GM04504 (cell line): ENCODE data around the gene KIRREL1.

ENCODE experiments used
- DNase-seq: peaks from one replicate; pipeline ENCODE4 v3.0.0-alpha.2; 2012; ENCODE audit warnings: low read depth

Gene KIRREL1

GRCh38 chr1:158035976-158036583 lies 42.6 kb downstream of the KIRREL1 start:
- DNase-seq, result no peak

GRCh38 chr1:158037008-158037865 lies 43.8 kb downstream of the KIRREL1 start:
- DNase-seq, result no peak

GRCh38 chr1:158037866-158038359 lies 44.5 kb downstream of the KIRREL1 start:
- DNase-seq, result peak; percentile 47

- no peak for DNase-seq
Measured at GRCh38 chr1:158038793-158039192, 45.3 kb downstream of the KIRREL1 start.

- no peak for DNase-seq
Measured at GRCh38 chr1:158039380-158039779, 45.9 kb downstream of the KIRREL1 start.

GRCh38 chr1:158040323-158040722 lies 46.9 kb downstream of the KIRREL1 start:
- no peak for DNase-seq

- DNase-seq, result no peak
Measured at GRCh38 chr1:158043232-158043631, 49.8 kb downstream of the KIRREL1 start.

GRCh38 chr1:158045639-158046038 lies 52.2 kb downstream of the KIRREL1 start:
- peak; percentile 48 for DNase-seq

GRCh38 chr1:158046715-158047510 lies 53.5 kb downstream of the KIRREL1 start:
- no peak for DNase-seq

- DNase-seq, result no peak
Measured at GRCh38 chr1:158048371-158049067, 55.1 kb downstream of the KIRREL1 start.

GRCh38 chr1:158049853-158050252 lies 56.4 kb downstream of the KIRREL1 start:
- DNase-seq, result no peak

GRCh38 chr1:158053276-158053675 lies 59.8 kb downstream of the KIRREL1 start:
- DNase-seq, result no peak

- no peak for DNase-seq
Measured at GRCh38 chr1:158054721-158055120, 61.3 kb downstream of the KIRREL1 start.

- DNase-seq, result no peak
Measured at GRCh38 chr1:158055854-158056253, 62.4 kb downstream of the KIRREL1 start.

- DNase-seq, result no peak
Measured at GRCh38 chr1:158056498-158056897, 63.1 kb downstream of the KIRREL1 start.

- DNase-seq, result no peak
Measured at GRCh38 chr1:158058237-158058985, 65.0 kb downstream of the KIRREL1 start.

- DNase-seq, result no peak
Measured at GRCh38 chr1:158059984-158060383, 66.5 kb downstream of the KIRREL1 start.

GRCh38 chr1:158062174-158062573 lies 68.7 kb downstream of the KIRREL1 start:
- no peak for DNase-seq

- peak; percentile 51 for DNase-seq
Measured at GRCh38 chr1:158067662-158068061, 74.2 kb downstream of the KIRREL1 start.

- DNase-seq, result no peak
Measured at GRCh38 chr1:158068918-158069317, 75.5 kb downstream of the KIRREL1 start.

GRCh38 chr1:158071138-158071537 lies 77.7 kb downstream of the KIRREL1 start:
- DNase-seq, result no peak
